ENCODE data around the gene CCSER1. TPM values are rescaled to one million over a fixed set of nuclear protein-coding genes. Genes with fewer than 3 reads are reported as not detected.
"Not testable (repeated sequence)": the region's sequence is repeated elsewhere in the genome, so short reads cannot be mapped to it uniquely, and the experiment has no call there.

Gene CCSER1
- total RNA-seq, 2 experiments from 2014 or later: not detected

DNA sequence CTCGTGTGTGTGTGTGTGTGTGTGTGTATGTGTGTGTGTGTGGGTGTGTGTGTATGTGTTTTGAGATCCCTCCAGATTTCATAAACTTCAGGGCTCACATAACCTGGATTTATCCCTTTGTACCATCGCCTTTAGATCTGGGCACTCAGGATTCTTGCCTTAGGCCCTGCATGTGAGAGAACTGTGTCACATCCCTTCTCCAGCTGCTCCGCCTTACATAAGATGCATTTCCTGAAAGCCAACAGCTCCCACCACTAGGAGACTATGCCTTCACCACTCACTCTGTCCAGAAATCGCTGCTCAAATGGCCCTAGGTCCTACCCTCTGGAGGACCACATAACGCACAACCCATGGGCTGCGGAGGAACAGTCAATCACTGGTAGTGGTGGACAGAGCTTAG lies 348.8 kb downstream of the CCSER1 start:
- Mint-ChIP-seq H3K36me3 (ENCODE audit: low read depth) (no peaks in the 10 kb centered on the region), H3K4me1 (ENCODE audit: low read depth) (no peaks in the 10 kb centered on the region), H3K4me3 (no peak overlapping the region), H3K27me3 (no peaks in the 10 kb centered on the region), H3K27ac (no peak overlapping the region), H3K9me3 (no peaks in the 10 kb centered on the region)
- TF ChIP-seq, protein P1, sequence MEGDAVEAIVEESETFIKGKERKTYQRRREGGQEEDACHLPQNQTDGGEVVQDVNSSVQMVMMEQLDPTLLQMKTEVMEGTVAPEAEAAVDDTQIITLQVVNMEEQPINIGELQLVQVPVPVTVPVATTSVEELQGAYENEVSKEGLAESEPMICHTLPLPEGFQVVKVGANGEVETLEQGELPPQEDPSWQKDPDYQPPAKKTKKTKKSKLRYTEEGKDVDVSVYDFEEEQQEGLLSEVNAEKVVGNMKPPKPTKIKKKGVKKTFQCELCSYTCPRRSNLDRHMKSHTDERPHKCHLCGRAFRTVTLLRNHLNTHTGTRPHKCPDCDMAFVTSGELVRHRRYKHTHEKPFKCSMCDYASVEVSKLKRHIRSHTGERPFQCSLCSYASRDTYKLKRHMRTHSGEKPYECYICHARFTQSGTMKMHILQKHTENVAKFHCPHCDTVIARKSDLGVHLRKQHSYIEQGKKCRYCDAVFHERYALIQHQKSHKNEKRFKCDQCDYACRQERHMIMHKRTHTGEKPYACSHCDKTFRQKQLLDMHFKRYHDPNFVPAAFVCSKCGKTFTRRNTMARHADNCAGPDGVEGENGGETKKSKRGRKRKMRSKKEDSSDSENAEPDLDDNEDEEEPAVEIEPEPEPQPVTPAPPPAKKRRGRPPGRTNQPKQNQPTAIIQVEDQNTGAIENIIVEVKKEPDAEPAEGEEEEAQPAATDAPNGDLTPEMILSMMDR (IDR thresholded peaks at IDR 0.05): no peak
- CTCF ChIA-PET: no interaction called here
- intact Hi-C loops (cut with micrococcal nuclease): no loop called here
- POLR2A ChIA-PET: no interaction called here
- DNase-seq (no peak), ATAC-seq (no peak)

DNA sequence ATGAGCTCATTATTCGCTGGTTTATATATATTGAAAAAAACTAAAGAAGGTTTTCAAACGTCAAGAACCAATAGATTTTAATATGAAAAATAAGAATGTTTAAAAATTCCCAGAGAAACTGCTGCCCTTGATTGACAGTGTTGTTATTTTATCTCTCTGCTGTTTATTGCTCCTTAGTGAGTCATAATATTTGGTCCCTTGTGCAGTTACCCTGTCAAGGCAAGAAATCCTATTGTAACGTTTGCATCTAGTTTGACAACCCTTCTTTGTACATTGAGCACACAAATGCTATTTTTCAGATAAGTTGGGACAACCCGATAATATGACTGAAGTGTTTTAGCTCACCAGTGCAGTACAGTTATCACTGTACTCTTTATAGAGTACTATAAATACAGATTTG lies 349.4 kb downstream of the CCSER1 start:
- Mint-ChIP-seq H3K4me1 (ENCODE audit: low read depth) (no peaks in the 10 kb centered on the region), H3K9me3 (no peaks in the 10 kb centered on the region), H3K27me3 (no peaks in the 10 kb centered on the region), H3K4me3 (no peak overlapping the region), H3K27ac (no peak overlapping the region), H3K36me3 (ENCODE audit: low read depth) (no peaks in the 10 kb centered on the region)
- no peak for ATAC-seq
- POLR2A ChIA-PET: no interaction called here
- TF ChIP-seq, protein P1 (IDR thresholded peaks at IDR 0.05): no peak
- intact Hi-C loops (cut with micrococcal nuclease): no loop called here
- no peak for DNase-seq
- CTCF ChIA-PET: no interaction called here

- intact Hi-C loops (cut with micrococcal nuclease); POLR2A ChIA-PET; H3K4me1 Mint-ChIP-seq (ENCODE audit: low read depth); DNase-seq; H3K9me3 Mint-ChIP-seq; H3K27me3 Mint-ChIP-seq; H3K27ac Mint-ChIP-seq; H3K36me3 Mint-ChIP-seq (ENCODE audit: low read depth); ATAC-seq; H3K4me3 Mint-ChIP-seq; CTCF ChIA-PET: not testable (repeated sequence)
Measured at GRCh38 chr4:90484894-90485293, 357.7 kb downstream of the CCSER1 start.

- Mint-ChIP-seq H3K9me3 (peaks cover 5% of the 10 kb centered on the region), H3K4me3 (no peak overlapping the region), H3K27me3 (no peaks in the 10 kb centered on the region), H3K27ac (no peak overlapping the region), H3K4me1 (ENCODE audit: low read depth) (no peaks in the 10 kb centered on the region), H3K36me3 (ENCODE audit: low read depth) (no peaks in the 10 kb centered on the region)
- no peak for ATAC-seq
- no peak for DNase-seq
- ChIA-PET CTCF (no interaction called here), POLR2A (no interaction called here)
- intact Hi-C loops (cut with micrococcal nuclease): no loop called here
- TF ChIP-seq, protein P1 (IDR thresholded peaks at IDR 0.05): no peak
Measured at GRCh38 chr4:90486346-90486745, 359.2 kb downstream of the CCSER1 start.

DNA sequence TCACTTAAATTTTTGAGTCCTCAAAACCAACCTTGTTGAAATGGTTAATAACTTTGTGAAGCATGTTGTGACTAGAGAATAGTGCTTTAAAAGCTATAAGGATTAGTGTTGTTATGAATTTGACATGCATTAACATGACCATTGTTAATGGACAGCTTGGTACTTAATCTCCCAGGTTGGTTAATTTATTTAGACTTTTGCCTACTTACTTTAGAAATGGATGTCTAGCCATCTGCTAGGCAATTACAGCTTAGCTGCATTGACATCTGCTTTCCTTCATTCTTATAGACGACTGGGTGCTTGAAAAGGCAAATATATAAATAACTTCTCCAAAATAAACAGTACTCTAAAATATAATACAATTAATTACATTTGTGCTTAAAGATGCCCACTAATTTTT lies 368.0 kb downstream of the CCSER1 start:
- no peak overlapping the region for H3K4me3 Mint-ChIP-seq
- POLR2A ChIA-PET: no interaction called here
- no peak for ATAC-seq

More for the DNA sequence above, 368.0 kb downstream of the CCSER1 start:
- no peak for DNase-seq
- intact Hi-C loops (cut with micrococcal nuclease): no loop called here
- Mint-ChIP-seq H3K36me3 (ENCODE audit: low read depth) (no peaks in the 10 kb centered on the region), H3K27ac (no peak overlapping the region), H3K4me1 (ENCODE audit: low read depth) (no peaks in the 10 kb centered on the region), H3K9me3 (peaks cover 3% of the 10 kb centered on the region), H3K27me3 (no peaks in the 10 kb centered on the region)
- CTCF ChIA-PET: no interaction called here
- TF ChIP-seq, protein P1 (IDR thresholded peaks at IDR 0.05): no peak

Data from activated CD8-positive, alpha-beta T cell treated with anti-CD3 and anti-CD28 coated beads for 36 hours (primary cell).